HepG2 (cell line): ENCODE data around the gene SNRNP27. TPM values are rescaled to one million over a fixed set of nuclear protein-coding genes. Genes with fewer than 3 reads are reported as not detected.

ENCODE experiments used
- ARID2 ChIP-seq: sonication (generic); formaldehyde crosslinking; IDR thresholded peaks from 2 replicates; pipeline ENCODE4 v1.8.1; 2022; ENCODE audit warnings: mild to moderate bottlenecking, missing genetic modification reagents, borderline replicate concordance
- HNRNPK ChIP-seq: fragments of 200-400 bp; formaldehyde crosslinking; IDR thresholded peaks from 2 replicates; pipeline ENCODE4 v1.6.1; 2018; ENCODE audit warnings: low read length, low read depth, moderate library complexity, mild to moderate bottlenecking; ENCODE audit not compliant: poor library complexity, severe bottlenecking
- KDM2A ChIP-seq: sonication (generic); formaldehyde crosslinking; IDR thresholded peaks from 2 replicates; pipeline ENCODE4 v1.4.0; 2020; ENCODE audit warnings: low read depth, missing genetic modification reagents, borderline replicate concordance
- KLF13 ChIP-seq: sonication (generic); formaldehyde crosslinking; IDR thresholded peaks from 2 replicates; pipeline ENCODE4 v1.4.0; 2020; ENCODE audit warnings: mild to moderate bottlenecking, missing genetic modification reagents
- NFYB ChIP-seq: sonication (generic); formaldehyde crosslinking; IDR thresholded peaks from 2 replicates; pipeline ENCODE4 v1.4.0; 2020; ENCODE audit warnings: missing genetic modification reagents
- POLR2AphosphoS2 ChIP-seq: IDR thresholded peaks from 2 replicates; pipeline ENCODE4 v1.6.1; 2011; ENCODE audit warnings: low read depth, low read length, improper control_type of control experiment
- SOX13 ChIP-seq, 3 experiments: fragments of 450-650 bp in 1 of 3; sonication (generic) in 1 of 3; formaldehyde crosslinking in 1 of 3; IDR thresholded peaks in 2 of 3; conservative IDR thresholded peaks in 1 of 3; 2 replicates each; pipeline versions ENCODE4 v1.5.0 to v1.6.1; 2016 to 2020; ENCODE audit warnings: antibody characterized with exemption in 1 of 3, mild to moderate bottlenecking in 1 of 3, missing compliant biosample characterization in 1 of 3, missing genetic modification reagents in 1 of 3, moderate library complexity in 1 of 3
- ZNF615 ChIP-seq: sonication (generic); formaldehyde crosslinking; IDR thresholded peaks from 2 replicates; pipeline ENCODE4 v1.5.0; 2020; ENCODE audit warnings: mild to moderate bottlenecking, missing genetic modification reagents, borderline replicate concordance
- ZNF660 ChIP-seq: sonication (generic); formaldehyde crosslinking; IDR thresholded peaks from 2 replicates; pipeline ENCODE4 v1.5.1; 2020; ENCODE audit warnings: mild to moderate bottlenecking, low read depth, missing genetic modification reagents, borderline replicate concordance
- ZNF788 ChIP-seq: sonication (generic); formaldehyde crosslinking; IDR thresholded peaks from 2 replicates; pipeline ENCODE4 v1.5.0; 2020; ENCODE audit warnings: mild to moderate bottlenecking, missing genetic modification reagents, borderline replicate concordance
- ZNF790 ChIP-seq: sonication (generic); formaldehyde crosslinking; IDR thresholded peaks from 2 replicates; pipeline ENCODE4 v1.8.0; 2022; ENCODE audit warnings: missing genetic modification reagents, mild to moderate bottlenecking, borderline replicate concordance
- ZNF879 ChIP-seq: sonication (generic); formaldehyde crosslinking; IDR thresholded peaks from 2 replicates; pipeline ENCODE4 v1.8.1; 2023; ENCODE audit warnings: missing genetic modification reagents
- polyA plus RNA-seq, 8 experiments: library from polyadenylated mRNA; depleted of rRNA in 3 of 8; stranded (reverse) in 7 of 8; unstranded in 1 of 8; fragments of >200 nt; fragmentation: Illumina TruSeq in 4 of 8; extraction: Trizol in 4 of 8; gene quantifications; 2 replicates each; pipeline versions ENCODE4 v1.2.1 to v1.2.3, GENCODE V29; 2011 to 2016; ENCODE audit warnings: low read depth in 4 of 8, missing spikeins in 1 of 8, mixed read lengths in 1 of 8; ENCODE audit not compliant: insufficient read depth in 1 of 8
- total RNA-seq, 5 experiments: library from RNA; depleted of rRNA; stranded (reverse); fragments of >200 nt; fragmentation: Illumina TruSeq; extraction: Trizol; gene quantifications; 2 replicates each; pipeline ENCODE4 v1.2.3, GENCODE V29; 2016; ENCODE audit warnings: low read depth in 1 of 5
- TF ChIP-seq, protein P1 (sequence below): sonication (generic); formaldehyde crosslinking; IDR thresholded peaks from 2 replicates; pipeline ENCODE4 v1.5.1; 2020; ENCODE audit warnings: mild to moderate bottlenecking, missing genetic modification reagents, borderline replicate concordance
- TF ChIP-seq, protein P2 (sequence below): sonication (generic); formaldehyde crosslinking; IDR thresholded peaks from 2 replicates; pipeline ENCODE4 v1.4.0; 2020; ENCODE audit warnings: missing genetic modification reagents, borderline replicate concordance
- TF ChIP-seq, protein P3 (sequence below): sonication (generic); formaldehyde crosslinking; IDR thresholded peaks from 2 replicates; pipeline ENCODE4 v1.4.0; 2020; ENCODE audit warnings: low read depth, mild to moderate bottlenecking, missing genetic modification reagents

SNRNP27 gene
- total and polyA plus RNA-seq, 2 of the 13 experiments (the other 11 are each of a cell fraction or from before 2014, with no cell fraction given), result 49.8 to 54.6 TPM

DNA sequence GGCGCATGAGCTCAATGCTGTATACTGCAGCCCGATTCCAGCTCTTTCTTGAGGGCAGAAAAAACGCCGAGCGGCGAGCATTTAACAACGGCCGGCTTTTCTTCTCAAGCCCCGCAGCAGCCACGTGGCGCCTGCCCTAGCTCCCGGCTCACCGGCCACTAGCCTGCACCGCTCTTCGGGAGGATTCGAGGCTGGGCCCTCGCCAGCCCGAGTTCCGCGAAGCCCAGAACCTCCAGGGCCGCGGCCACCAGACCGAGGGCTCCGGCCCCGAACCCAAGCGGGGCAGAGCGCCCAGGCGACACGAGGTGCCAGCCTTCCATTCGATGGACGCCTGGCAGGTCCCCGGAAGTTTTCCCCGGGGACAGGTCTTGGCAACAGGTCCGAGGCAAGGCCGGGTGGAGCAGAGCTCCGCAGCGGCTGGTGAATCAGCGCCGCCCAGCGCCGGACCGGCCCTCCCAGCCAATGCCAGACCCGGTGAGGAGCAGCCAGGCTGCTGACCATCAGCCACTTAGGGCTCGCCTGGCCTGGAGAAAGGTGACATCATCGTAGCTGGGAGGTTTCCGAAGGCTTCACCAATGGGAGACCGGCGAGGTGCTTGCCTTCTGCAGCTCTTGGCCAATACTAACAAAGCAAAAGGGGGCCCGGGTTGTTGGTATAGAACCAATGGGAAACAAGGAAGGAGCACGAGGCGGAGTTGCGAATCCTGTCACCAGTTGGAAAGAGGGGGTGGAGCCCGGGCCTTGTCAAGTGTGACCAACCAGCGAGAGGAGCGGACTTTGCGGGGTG lies 20.6 kb downstream of the SNRNP27 start (continued):
- TF ChIP-seq, protein P1, sequence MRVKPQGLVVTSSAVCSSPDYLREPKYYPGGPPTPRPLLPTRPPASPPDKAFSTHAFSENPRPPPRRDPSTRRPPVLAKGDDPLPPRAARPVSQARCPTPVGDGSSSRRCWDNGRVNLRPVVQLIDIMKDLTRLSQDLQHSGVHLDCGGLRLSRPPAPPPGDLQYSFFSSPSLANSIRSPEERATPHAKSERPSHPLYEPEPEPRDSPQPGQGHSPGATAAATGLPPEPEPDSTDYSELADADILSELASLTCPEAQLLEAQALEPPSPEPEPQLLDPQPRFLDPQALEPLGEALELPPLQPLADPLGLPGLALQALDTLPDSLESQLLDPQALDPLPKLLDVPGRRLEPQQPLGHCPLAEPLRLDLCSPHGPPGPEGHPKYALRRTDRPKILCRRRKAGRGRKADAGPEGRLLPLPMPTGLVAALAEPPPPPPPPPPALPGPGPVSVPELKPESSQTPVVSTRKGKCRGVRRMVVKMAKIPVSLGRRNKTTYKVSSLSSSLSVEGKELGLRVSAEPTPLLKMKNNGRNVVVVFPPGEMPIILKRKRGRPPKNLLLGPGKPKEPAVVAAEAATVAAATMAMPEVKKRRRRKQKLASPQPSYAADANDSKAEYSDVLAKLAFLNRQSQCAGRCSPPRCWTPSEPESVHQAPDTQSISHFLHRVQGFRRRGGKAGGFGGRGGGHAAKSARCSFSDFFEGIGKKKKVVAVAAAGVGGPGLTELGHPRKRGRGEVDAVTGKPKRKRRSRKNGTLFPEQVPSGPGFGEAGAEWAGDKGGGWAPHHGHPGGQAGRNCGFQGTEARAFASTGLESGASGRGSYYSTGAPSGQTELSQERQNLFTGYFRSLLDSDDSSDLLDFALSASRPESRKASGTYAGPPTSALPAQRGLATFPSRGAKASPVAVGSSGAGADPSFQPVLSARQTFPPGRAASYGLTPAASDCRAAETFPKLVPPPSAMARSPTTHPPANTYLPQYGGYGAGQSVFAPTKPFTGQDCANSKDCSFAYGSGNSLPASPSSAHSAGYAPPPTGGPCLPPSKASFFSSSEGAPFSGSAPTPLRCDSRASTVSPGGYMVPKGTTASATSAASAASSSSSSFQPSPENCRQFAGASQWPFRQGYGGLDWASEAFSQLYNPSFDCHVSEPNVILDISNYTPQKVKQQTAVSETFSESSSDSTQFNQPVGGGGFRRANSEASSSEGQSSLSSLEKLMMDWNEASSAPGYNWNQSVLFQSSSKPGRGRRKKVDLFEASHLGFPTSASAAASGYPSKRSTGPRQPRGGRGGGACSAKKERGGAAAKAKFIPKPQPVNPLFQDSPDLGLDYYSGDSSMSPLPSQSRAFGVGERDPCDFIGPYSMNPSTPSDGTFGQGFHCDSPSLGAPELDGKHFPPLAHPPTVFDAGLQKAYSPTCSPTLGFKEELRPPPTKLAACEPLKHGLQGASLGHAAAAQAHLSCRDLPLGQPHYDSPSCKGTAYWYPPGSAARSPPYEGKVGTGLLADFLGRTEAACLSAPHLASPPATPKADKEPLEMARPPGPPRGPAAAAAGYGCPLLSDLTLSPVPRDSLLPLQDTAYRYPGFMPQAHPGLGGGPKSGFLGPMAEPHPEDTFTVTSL (CRISPR knock-in tag), result peak; percentile 78
- TF ChIP-seq ZNF879 (CRISPR knock-in tag) (peak; percentile 86), SOX13 (IDR thresholded peaks at IDR 0.05) (no peak), SOX13 (CRISPR knock-in tag; conservative IDR thresholded peaks at IDR 0.05 in 1 of 2, IDR thresholded peaks at IDR 0.05 in 1 of 2) (peak in 1 of 2 experiments; percentile 65; a peak in 2 of 4 replicates), ZNF615 (CRISPR knock-in tag) (no peak), ZNF790 (CRISPR knock-in tag) (no peak; the same call in 1 of the 2 replicates), ARID2 (CRISPR knock-in tag) (0 out of 2 replicates have a peak, but pooled peaks have one; percentile 9), ZNF788 (CRISPR knock-in tag) (peak; percentile 92; the same call in 1 of the 2 replicates), KLF13 (0 out of 2 replicates have a peak, but pooled peaks have one; percentile 64), NFYB (CRISPR knock-in tag) (peak; percentile 89), ZNF660 (no peak; the same call in 1 of the 2 replicates), POLR2AphosphoS2 (peak; percentile 68), KDM2A (CRISPR knock-in tag) (peak; percentile 98), HNRNPK (no peak)
- TF ChIP-seq, protein P2, sequence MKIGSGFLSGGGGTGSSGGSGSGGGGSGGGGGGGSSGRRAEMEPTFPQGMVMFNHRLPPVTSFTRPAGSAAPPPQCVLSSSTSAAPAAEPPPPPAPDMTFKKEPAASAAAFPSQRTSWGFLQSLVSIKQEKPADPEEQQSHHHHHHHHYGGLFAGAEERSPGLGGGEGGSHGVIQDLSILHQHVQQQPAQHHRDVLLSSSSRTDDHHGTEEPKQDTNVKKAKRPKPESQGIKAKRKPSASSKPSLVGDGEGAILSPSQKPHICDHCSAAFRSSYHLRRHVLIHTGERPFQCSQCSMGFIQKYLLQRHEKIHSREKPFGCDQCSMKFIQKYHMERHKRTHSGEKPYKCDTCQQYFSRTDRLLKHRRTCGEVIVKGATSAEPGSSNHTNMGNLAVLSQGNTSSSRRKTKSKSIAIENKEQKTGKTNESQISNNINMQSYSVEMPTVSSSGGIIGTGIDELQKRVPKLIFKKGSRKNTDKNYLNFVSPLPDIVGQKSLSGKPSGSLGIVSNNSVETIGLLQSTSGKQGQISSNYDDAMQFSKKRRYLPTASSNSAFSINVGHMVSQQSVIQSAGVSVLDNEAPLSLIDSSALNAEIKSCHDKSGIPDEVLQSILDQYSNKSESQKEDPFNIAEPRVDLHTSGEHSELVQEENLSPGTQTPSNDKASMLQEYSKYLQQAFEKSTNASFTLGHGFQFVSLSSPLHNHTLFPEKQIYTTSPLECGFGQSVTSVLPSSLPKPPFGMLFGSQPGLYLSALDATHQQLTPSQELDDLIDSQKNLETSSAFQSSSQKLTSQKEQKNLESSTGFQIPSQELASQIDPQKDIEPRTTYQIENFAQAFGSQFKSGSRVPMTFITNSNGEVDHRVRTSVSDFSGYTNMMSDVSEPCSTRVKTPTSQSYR (CRISPR knock-in tag), result peak; percentile 57; the same call in 1 of the 2 replicates
- TF ChIP-seq, protein P3, sequence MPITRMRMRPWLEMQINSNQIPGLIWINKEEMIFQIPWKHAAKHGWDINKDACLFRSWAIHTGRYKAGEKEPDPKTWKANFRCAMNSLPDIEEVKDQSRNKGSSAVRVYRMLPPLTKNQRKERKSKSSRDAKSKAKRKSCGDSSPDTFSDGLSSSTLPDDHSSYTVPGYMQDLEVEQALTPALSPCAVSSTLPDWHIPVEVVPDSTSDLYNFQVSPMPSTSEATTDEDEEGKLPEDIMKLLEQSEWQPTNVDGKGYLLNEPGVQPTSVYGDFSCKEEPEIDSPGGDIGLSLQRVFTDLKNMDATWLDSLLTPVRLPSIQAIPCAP (CRISPR knock-in tag), result peak; percentile 80; the same call in 1 of the 2 replicates
